Osteocyte (in vitro differentiated cells): ENCODE results near the gene SEMA4C. TPM values are rescaled to one million over a fixed set of nuclear protein-coding genes. Genes with fewer than 3 reads are reported as not detected.

Source experiments
- DNase-seq: peaks from one replicate; pipeline ENCODE4 v3.0.0; 2021; ENCODE audit warnings: mixed read lengths; ENCODE audit not compliant: unreplicated experiment; ENCODE audit errors: extremely low spot score
- H3K27ac Mint-ChIP-seq: one replicate; pipeline ENCODE4 v1.8.0; 2021; ENCODE audit warnings: mild to moderate bottlenecking, mixed read lengths; ENCODE audit not compliant: unreplicated experiment
- H3K27me3 Mint-ChIP-seq: one replicate; pipeline ENCODE4 v1.8.0; 2021; ENCODE audit warnings: mixed read lengths; ENCODE audit not compliant: unreplicated experiment
- H3K36me3 Mint-ChIP-seq: one replicate; pipeline ENCODE4 v1.8.0; 2021; ENCODE audit warnings: mixed read lengths; ENCODE audit not compliant: unreplicated experiment
- H3K4me1 Mint-ChIP-seq: one replicate; pipeline ENCODE4 v1.8.0; 2021; ENCODE audit warnings: mixed read lengths; ENCODE audit not compliant: unreplicated experiment
- H3K4me3 Mint-ChIP-seq: one replicate; pipeline ENCODE4 v1.8.0; 2021; ENCODE audit warnings: mild to moderate bottlenecking, moderate library complexity, mixed read lengths; ENCODE audit not compliant: unreplicated experiment
- H3K9me3 Mint-ChIP-seq: one replicate; pipeline ENCODE4 v1.8.0; 2021; ENCODE audit warnings: mixed read lengths; ENCODE audit not compliant: unreplicated experiment
- CTCF ChIP-seq: fragments of 200-600 bp; sonication (generic); IDR thresholded peaks from 2 replicates; pipeline ENCODE4 v1.5.0; 2021; ENCODE audit warnings: antibody characterized with exemption, mild to moderate bottlenecking, moderate library complexity
- total RNA-seq: library from RNA; stranded (reverse); gene quantifications from 2 replicates; pipeline ENCODE4 v1.2.1, GENCODE V29; 2021

The SEMA4C gene
- total RNA-seq, 1 donor from 2014 or later: 33.8 TPM

GRCh38 chr2:96900237-96900636, 30.4 kb upstream of the SEMA4C start:
- no peak overlapping the region for H3K27ac Mint-ChIP-seq
- TF ChIP-seq CTCF: no peak
- H3K27me3 Mint-ChIP-seq: peaks cover 10% of the 10 kb centered on the region
- no peaks in the 10 kb centered on the region for H3K36me3 Mint-ChIP-seq
- peaks cover 20% of the 10 kb centered on the region for H3K4me1 Mint-ChIP-seq
- no peak for DNase-seq
- no peak overlapping the region for H3K4me3 Mint-ChIP-seq
- H3K9me3 Mint-ChIP-seq: no peaks in the 10 kb centered on the region

GRCh38 chr2:96899413-96899741, 29.5 kb upstream of the SEMA4C start:
- Mint-ChIP-seq H3K9me3 (no peaks in the 10 kb centered on the region), H3K27me3 (peaks cover 10% of the 10 kb centered on the region), H3K4me3 (no peak overlapping the region), H3K27ac (no peak overlapping the region), H3K4me1 (peaks cover 23% of the 10 kb centered on the region), H3K36me3 (no peaks in the 10 kb centered on the region)
- no peak for TF ChIP-seq CTCF
- DNase-seq: no peak

- TF ChIP-seq CTCF: no peak
- DNase-seq: no peak
- Mint-ChIP-seq H3K36me3 (no peaks in the 10 kb centered on the region), H3K27ac (no peak overlapping the region), H3K4me3 (no peak overlapping the region), H3K27me3 (peaks cover 10% of the 10 kb centered on the region), H3K9me3 (no peaks in the 10 kb centered on the region), H3K4me1 (peaks cover 19% of the 10 kb centered on the region)
These were observed 28.9 kb upstream of the SEMA4C start for GRCh38 chr2:96898641-96899412.

GRCh38 chr2:96898135-96898505, 28.2 kb upstream of the SEMA4C start:
- Mint-ChIP-seq H3K27me3 (peaks cover 10% of the 10 kb centered on the region), H3K27ac (no peak overlapping the region), H3K4me1 (peaks cover 14% of the 10 kb centered on the region), H3K36me3 (no peaks in the 10 kb centered on the region), H3K9me3 (no peaks in the 10 kb centered on the region), H3K4me3 (no peak overlapping the region)
- no peak for DNase-seq
- no peak for TF ChIP-seq CTCF

GRCh38 chr2:96897491-96898134, 27.7 kb upstream of the SEMA4C start:
- Mint-ChIP-seq H3K4me1 (peaks cover 18% of the 10 kb centered on the region), H3K36me3 (no peaks in the 10 kb centered on the region), H3K27ac (no peak overlapping the region), H3K4me3 (no peak overlapping the region), H3K9me3 (no peaks in the 10 kb centered on the region), H3K27me3 (peaks cover 10% of the 10 kb centered on the region)
- DNase-seq: no peak
- TF ChIP-seq CTCF: no peak
